PC-9 (cell line): ENCODE results near the gene CCDC86. TPM values are rescaled to one million over a fixed set of nuclear protein-coding genes. Genes with fewer than 3 reads are reported as not detected.
A peak's percentile ranks its signal among the peaks of the same experiment; 100 is the strongest.

Source experiments
- BruUV-seq: library from RNA; stranded (reverse); fragments of 400-500 nt; replicated peaks from 2 replicates; lab custom pipeline; 2021; lab: Mats Ljungman, UMichigan
- CTCF ChIA-PET: fragments of 300-600 bp; sonication (Branson Sonifier 250); formaldehyde crosslinking; loops from one replicate; lab custom pipeline; 2022; ENCODE audit warnings: antibody characterized with exemption; lab: Charles Lee
- POLR2A ChIA-PET: fragments of 300-600 bp; sonication (Branson Sonifier 250); formaldehyde crosslinking; loops from one replicate; lab custom pipeline; 2022; ENCODE audit warnings: antibody characterized with exemption; ENCODE audit not compliant: unreplicated experiment; lab: Charles Lee
- DNase-seq, 2 experiments: peaks; one replicate each; pipeline versions ENCODE4 v3.0.0 to v3.0.0-alpha.2; 2015 to 2022; ENCODE audit warnings: mixed read lengths in 1 of 2
- H2AFZ ChIP-seq: fragments of 200-600 bp; sonication (generic); 2 replicates; pipeline ENCODE4 v1.8.1; 2017; ENCODE audit warnings: antibody characterized with exemption
- H3F3A ChIP-seq: fragments of 200-600 bp; sonication (generic); 2 replicates; pipeline ENCODE4 v1.8.1; 2017; ENCODE audit warnings: antibody characterized with exemption, mild to moderate bottlenecking, low read depth; ENCODE audit not compliant: insufficient read depth
- H3K27ac ChIP-seq: fragments of 200-600 bp; sonication (generic); 2 replicates; pipeline ENCODE4 v1.6.1; 2016; ENCODE audit warnings: mixed run types
- H3K27me3 ChIP-seq: fragments of 200-600 bp; sonication (generic); 2 replicates; pipeline ENCODE4 v1.6.1; 2016; ENCODE audit warnings: low read depth, mixed run types; ENCODE audit not compliant: insufficient read depth
- H3K36me3 ChIP-seq: fragments of 200-600 bp; sonication (generic); 2 replicates; pipeline ENCODE4 v1.6.1; 2016; ENCODE audit warnings: low read depth, mixed run types
- H3K4me1 ChIP-seq: fragments of 200-600 bp; sonication (generic); replicated peaks from 2 replicates; pipeline ENCODE4 v1.6.1; 2016; ENCODE audit warnings: mixed run types; ENCODE audit not compliant: insufficient read depth
- H3K4me2 ChIP-seq: fragments of 200-600 bp; sonication (generic); 2 replicates; pipeline ENCODE4 v1.6.1; 2017; ENCODE audit warnings: mixed run types
- H3K4me3 ChIP-seq: fragments of 200-600 bp; sonication (generic); 2 replicates; pipeline ENCODE4 v1.6.1; 2016; ENCODE audit warnings: mixed run types
- H3K79me2 ChIP-seq: fragments of 200-600 bp; sonication (generic); 2 replicates; pipeline ENCODE4 v1.6.1; 2017; ENCODE audit warnings: low read depth, mixed run types
- H3K9me2 ChIP-seq: fragments of 200-600 bp; sonication (generic); 2 replicates; pipeline ENCODE4 v1.8.1; 2017; ENCODE audit warnings: mild to moderate bottlenecking; ENCODE audit not compliant: insufficient read depth
- H3K9me3 ChIP-seq: fragments of 200-600 bp; sonication (generic); 2 replicates; pipeline ENCODE4 v1.8.1; 2016; ENCODE audit warnings: low read depth; ENCODE audit not compliant: insufficient read depth
- H4K20me1 ChIP-seq: fragments of 200-600 bp; sonication (generic); 2 replicates; pipeline ENCODE4 v1.8.1; 2017; ENCODE audit not compliant: insufficient read depth
- CTCF ChIP-seq: fragments of 200-600 bp; sonication (generic); conservative IDR thresholded peaks from 2 replicates; pipeline ENCODE4 v1.6.1; 2017; ENCODE audit warnings: mixed run types, antibody characterized with exemption, mild to moderate bottlenecking, moderate library complexity
- EZH2 ChIP-seq: fragments of 200-600 bp; sonication (generic); IDR thresholded peaks from 2 replicates; pipeline ENCODE4 v1.8.0; 2017; ENCODE audit warnings: antibody characterized with exemption, low read depth
- intact Hi-C: fragments of 100-400 bp; cut with micrococcal nuclease; formaldehyde crosslinking; loops from one replicate; pipeline ENCODE4 v1.10.0; 2022; ENCODE audit not compliant: unreplicated experiment
- total RNA-seq: library from RNA; stranded (reverse); gene quantifications from 2 replicates; pipeline ENCODE4 v1.2.3, GENCODE V29; 2021

CCDC86 gene
- total RNA-seq, 1 experiment from 2014 or later = 35.6 TPM

DNA sequence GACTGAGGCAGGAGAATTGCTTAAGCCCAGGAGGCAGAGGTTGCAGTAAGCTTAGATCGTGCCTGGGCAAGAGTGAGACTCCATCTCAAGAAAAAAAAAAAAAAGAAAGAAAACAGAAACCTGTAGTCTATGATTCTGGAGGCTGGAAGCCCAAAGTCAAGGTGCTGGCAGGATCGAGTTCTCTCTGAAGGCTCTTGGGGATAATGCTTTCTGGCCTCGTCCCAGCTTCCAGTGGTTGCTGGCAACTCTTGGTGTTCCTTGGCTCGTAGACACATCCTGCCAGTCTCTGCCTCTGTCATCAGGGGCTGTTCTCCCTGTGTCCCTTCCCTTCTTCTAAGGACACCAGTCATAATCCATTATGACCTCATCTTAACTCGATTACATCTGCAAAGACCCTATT lies 16.8 kb upstream of the CCDC86 start:
- H3K4me2 ChIP-seq = no peak overlapping the region
- no TSS peak for BruUV-seq
- no peak overlapping the region for H3K27ac ChIP-seq
- no peak for DNase-seq
- TF ChIP-seq EZH2 (no peak), CTCF (no peak)
- no peaks in the 10 kb centered on the region for H3F3A ChIP-seq
- H3K9me3 ChIP-seq = no peaks in the 10 kb centered on the region
- H3K9me2 ChIP-seq = no peaks in the 10 kb centered on the region
- ChIA-PET POLR2A (no interaction called here), CTCF (no interaction called here)
- H3K4me3 ChIP-seq = no peak overlapping the region
- H3K4me1 ChIP-seq = no peaks in the 10 kb centered on the region
- no peaks in the 10 kb centered on the region for H3K36me3 ChIP-seq
- H3K79me2 ChIP-seq = no peaks in the 10 kb centered on the region
- H4K20me1 ChIP-seq = no peaks in the 10 kb centered on the region
- peaks cover 55% of the 10 kb centered on the region for H3K27me3 ChIP-seq
- no peak overlapping the region for H2AFZ ChIP-seq
- intact Hi-C loops = no loop called here

- no peaks in the 10 kb centered on the region for H3K4me1 ChIP-seq
- H4K20me1 ChIP-seq = no peaks in the 10 kb centered on the region
- H3K36me3 ChIP-seq = no peaks in the 10 kb centered on the region
- no peaks in the 10 kb centered on the region for H3K9me3 ChIP-seq
- peaks cover 48% of the 10 kb centered on the region for H3K27me3 ChIP-seq
- H3K79me2 ChIP-seq = no peaks in the 10 kb centered on the region
- CTCF ChIA-PET = no interaction called here
- no peak overlapping the region for H3K27ac ChIP-seq
- peaks cover 6% of the 10 kb centered on the region; the same call in 1 of the 2 replicates for H3F3A ChIP-seq
- POLR2A ChIA-PET = interaction anchor here (0.5 to 0.6 kb wide), 2 partner anchors 62 to 636 kb away, joined by 4 to 8 read pairs; no protein-coding TSS in a partner anchor
- no peak overlapping the region for H3K4me3 ChIP-seq
- TF ChIP-seq EZH2 (no peak), CTCF (no peak)
- H3K4me2 ChIP-seq = no peak overlapping the region
- intact Hi-C loops = no loop called here
- no peaks in the 10 kb centered on the region for H3K9me2 ChIP-seq
- no peak overlapping the region for H2AFZ ChIP-seq
- DNase-seq = no peak
- no TSS peak for BruUV-seq
These were observed 16.1 kb upstream of the CCDC86 start for GRCh38 chr11:60825790-60826189.

DNA sequence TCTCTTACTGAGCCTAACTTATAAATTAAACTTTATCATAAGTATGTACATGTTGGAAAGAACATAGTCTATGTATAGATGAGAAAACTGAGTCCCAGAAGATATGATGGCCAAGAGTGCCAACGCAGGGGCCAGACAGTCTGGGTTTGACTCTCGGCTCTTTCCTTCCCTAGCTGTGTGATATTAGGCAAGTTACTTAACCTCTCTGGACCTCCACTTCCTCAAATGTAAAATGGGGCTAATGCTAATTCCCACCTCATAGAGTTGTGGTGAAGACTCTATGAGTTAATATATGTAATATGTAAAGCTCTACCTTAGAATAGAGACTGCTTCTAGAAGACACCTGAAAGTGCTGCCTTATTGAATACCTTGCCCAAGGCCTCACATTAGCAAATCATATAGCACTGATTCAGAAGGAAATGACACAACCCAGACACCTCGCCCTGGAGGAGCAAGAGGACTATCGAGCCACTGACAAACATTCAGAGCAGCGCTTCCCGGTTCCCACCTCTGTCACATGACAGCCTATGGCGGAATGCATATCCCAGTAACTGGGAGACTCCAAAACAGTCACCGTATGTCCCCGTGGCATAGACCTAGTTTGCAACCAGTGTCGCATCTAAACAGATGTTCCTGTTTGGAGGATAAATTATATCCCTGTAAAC lies 11.3 kb upstream of the CCDC86 start:
- intact Hi-C loops = loop anchor here (1.0 to 5.0 kb wide), 7 partner anchors 53 to 555 kb away; no protein-coding TSS in a partner anchor
- 0 out of 2 replicates have a peak, but pooled peaks cover 3% of the 10 kb centered on the region for H4K20me1 ChIP-seq
- 0 out of 2 replicates have a peak, but pooled peaks cover 3% of the 10 kb centered on the region for H3K4me1 ChIP-seq
- no TSS peak for BruUV-seq
- H3K9me3 ChIP-seq = no peaks in the 10 kb centered on the region
- ChIA-PET CTCF (interaction anchor here (0.5 to 2.2 kb wide), 4 partner anchors 8 to 357 kb away, joined by 3 to 21 read pairs (median 6); no protein-coding TSS in a partner anchor), POLR2A (interaction anchor here (0.6 to 0.7 kb wide), 2 partner anchors 28 to 531 kb away, joined by 8 to 11 read pairs; partner anchors contain the start of genes CYB561A3 and TMEM138)
- H3K9me2 ChIP-seq = no peaks in the 10 kb centered on the region
- DNase-seq = peak in 1 of 2 experiments; percentile 68
- TF ChIP-seq EZH2 = no peak
- no peak for TF ChIP-seq CTCF
- no peak overlapping the region for H2AFZ ChIP-seq
- H3K27ac ChIP-seq = no peak overlapping the region
- H3K4me3 ChIP-seq = no peak overlapping the region
- H3F3A ChIP-seq = peaks cover 10% of the 10 kb centered on the region; the same call in 1 of the 2 replicates
- peak overlapping the region; percentile 34 for H3K4me2 ChIP-seq
- peaks cover 22% of the 10 kb centered on the region for H3K27me3 ChIP-seq
- H3K36me3 ChIP-seq = no peaks in the 10 kb centered on the region
- H3K79me2 ChIP-seq = no peaks in the 10 kb centered on the region
